AG09309 (cell line): ENCODE measurements around the gene KLHL9.

Source experiments
- DNase-seq: peaks from one replicate; pipeline ENCODE4 v3.0.0-alpha.2; 2010; ENCODE audit warnings: low read depth
- H3K4me3 ChIP-seq: 2 replicates; pipeline ENCODE4 v1.5.1; 2011; ENCODE audit warnings: mild to moderate bottlenecking, low read depth, low read length, moderate library complexity; ENCODE audit not compliant: control insufficient read depth
- TF ChIP-seq, protein P1 (sequence below): IDR thresholded peaks from 2 replicates; pipeline ENCODE4 v1.5.1; 2011; ENCODE audit warnings: mild to moderate bottlenecking, low read depth, low read length, inconsistent platforms; ENCODE audit not compliant: insufficient read depth, control insufficient read depth; ENCODE audit errors: missing control alignments

Gene KLHL9

DNA sequence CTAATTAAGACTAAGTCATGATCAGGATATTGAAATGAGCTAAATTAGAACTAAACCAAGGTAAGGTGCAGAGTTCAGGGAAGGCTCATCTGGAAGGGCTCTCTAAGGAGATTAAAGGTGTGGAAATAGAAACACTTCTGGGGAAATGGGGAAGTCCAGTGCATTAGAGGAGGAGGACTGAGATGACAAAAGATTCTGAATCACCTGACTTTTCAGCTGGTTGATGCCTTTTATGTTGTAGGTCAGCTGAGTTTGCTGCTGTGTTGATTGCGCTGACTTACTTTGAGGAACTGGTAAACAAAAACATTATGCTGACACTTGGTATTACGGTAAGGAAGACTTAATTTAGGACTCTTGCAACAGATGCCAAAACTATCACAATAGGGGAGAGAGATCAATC lies 53.9 kb downstream of the KLHL9 start:
- no peak for DNase-seq
- TF ChIP-seq, protein P1, sequence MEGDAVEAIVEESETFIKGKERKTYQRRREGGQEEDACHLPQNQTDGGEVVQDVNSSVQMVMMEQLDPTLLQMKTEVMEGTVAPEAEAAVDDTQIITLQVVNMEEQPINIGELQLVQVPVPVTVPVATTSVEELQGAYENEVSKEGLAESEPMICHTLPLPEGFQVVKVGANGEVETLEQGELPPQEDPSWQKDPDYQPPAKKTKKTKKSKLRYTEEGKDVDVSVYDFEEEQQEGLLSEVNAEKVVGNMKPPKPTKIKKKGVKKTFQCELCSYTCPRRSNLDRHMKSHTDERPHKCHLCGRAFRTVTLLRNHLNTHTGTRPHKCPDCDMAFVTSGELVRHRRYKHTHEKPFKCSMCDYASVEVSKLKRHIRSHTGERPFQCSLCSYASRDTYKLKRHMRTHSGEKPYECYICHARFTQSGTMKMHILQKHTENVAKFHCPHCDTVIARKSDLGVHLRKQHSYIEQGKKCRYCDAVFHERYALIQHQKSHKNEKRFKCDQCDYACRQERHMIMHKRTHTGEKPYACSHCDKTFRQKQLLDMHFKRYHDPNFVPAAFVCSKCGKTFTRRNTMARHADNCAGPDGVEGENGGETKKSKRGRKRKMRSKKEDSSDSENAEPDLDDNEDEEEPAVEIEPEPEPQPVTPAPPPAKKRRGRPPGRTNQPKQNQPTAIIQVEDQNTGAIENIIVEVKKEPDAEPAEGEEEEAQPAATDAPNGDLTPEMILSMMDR = no peak
- H3K4me3 ChIP-seq = no peak overlapping the region
